Mucosa of descending colon (tissue), 3 donors: ENCODE results near the gene CRNKL1. TPM values are rescaled to one million over a fixed set of nuclear protein-coding genes. Genes with fewer than 3 reads are reported as not detected.
A peak's percentile ranks its signal among the peaks of the same experiment; 100 is the strongest.

ENCODE experiments used
- ATAC-seq: fragments of 200-7000 bp; cut with Tn5 transposase; one replicate; pipeline ENCODE4 v1.9.1; 2020; ENCODE audit warnings: mild to moderate bottlenecking, moderate library complexity
- DNase-seq, 3 donors: peaks; one replicate each; pipeline ENCODE4 v3.0.0-alpha.2; 2020
- H3K36me3 ChIP-seq: fragments of 200-600 bp; one replicate; pipeline ENCODE4 v1.8.0; 2021; ENCODE audit warnings: low read depth, mild to moderate bottlenecking
- H3K4me1 ChIP-seq: fragments of 200-600 bp; one replicate; pipeline ENCODE4 v1.8.0; 2021; ENCODE audit warnings: low read depth, mild to moderate bottlenecking
- H3K4me3 ChIP-seq: fragments of 200-600 bp; one replicate; pipeline ENCODE4 v1.8.0; 2021; ENCODE audit warnings: mild to moderate bottlenecking
- H3K9me3 ChIP-seq: fragments of 200-600 bp; one replicate; pipeline ENCODE4 v1.8.0; 2021; ENCODE audit warnings: mild to moderate bottlenecking
- intact Hi-C, 2 donors: fragments of 100-400 bp; cut with DNase I in 1 of 2; cut with micrococcal nuclease in 1 of 2; formaldehyde crosslinking; loops; one replicate each; pipeline versions ENCODE4 v1.11.0 to v1.11.1; 2022; cut with DNase I, micrococcal nuclease
- total RNA-seq, 3 donors: library from RNA; stranded (reverse); fragmentation: NEBNext Ultra II Directional in 2 of 3; extraction: Animal tissue kit (Norgen Biotek cat#: 25700) in 2 of 3; gene quantifications; one replicate each; pipeline versions ENCODE4 v1.2.1 to v1.2.4, GENCODE V29; 2021 to 2023
- TF ChIP-seq, protein P1 (sequence below): fragments of 200-600 bp; IDR thresholded peaks from one replicate; pipeline ENCODE4 v1.8.0; 2022; ENCODE audit warnings: antibody characterized with exemption, mild to moderate bottlenecking
- donor health status: DM: no; HTN: no; CAD: no; lungs with moderate emphysema.
- donor health status: DM: no; HTN: no; CAD: no.
- donor health status: DM: no; HTN: yes; CAD: no.

The CRNKL1 gene
- total RNA-seq, 3 donors from 2014 or later, result 18.2 to 25.1 (median 21.7) TPM

DNA sequence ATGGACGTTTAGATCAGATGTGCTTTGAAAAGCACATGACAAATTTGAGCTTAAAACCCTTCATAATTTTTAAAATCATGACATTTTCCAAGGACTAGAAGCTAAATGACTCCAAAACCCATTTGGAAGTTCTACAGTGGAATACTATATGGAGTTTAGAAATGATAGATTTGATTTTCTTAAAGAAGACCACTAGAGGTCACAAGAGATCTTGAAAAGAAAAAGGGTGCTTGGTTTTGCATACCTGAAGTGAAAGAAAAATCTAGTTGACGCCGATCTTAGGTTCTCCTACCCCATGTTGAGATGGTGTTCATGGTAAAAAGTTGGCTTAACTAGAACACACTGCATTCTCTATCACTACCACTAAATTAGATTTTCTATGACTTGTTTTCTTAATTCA lies 31.5 kb upstream of the CRNKL1 start:
- no peak overlapping the region for H3K4me3 ChIP-seq
- intact Hi-C loops, result no loop called here
- no peaks in the 10 kb centered on the region for H3K4me1 ChIP-seq
- ATAC-seq (peak; percentile 48), DNase-seq (no peak)
- no peaks in the 10 kb centered on the region for H3K36me3 ChIP-seq
- no peaks in the 10 kb centered on the region for H3K9me3 ChIP-seq
- TF ChIP-seq, protein P1, sequence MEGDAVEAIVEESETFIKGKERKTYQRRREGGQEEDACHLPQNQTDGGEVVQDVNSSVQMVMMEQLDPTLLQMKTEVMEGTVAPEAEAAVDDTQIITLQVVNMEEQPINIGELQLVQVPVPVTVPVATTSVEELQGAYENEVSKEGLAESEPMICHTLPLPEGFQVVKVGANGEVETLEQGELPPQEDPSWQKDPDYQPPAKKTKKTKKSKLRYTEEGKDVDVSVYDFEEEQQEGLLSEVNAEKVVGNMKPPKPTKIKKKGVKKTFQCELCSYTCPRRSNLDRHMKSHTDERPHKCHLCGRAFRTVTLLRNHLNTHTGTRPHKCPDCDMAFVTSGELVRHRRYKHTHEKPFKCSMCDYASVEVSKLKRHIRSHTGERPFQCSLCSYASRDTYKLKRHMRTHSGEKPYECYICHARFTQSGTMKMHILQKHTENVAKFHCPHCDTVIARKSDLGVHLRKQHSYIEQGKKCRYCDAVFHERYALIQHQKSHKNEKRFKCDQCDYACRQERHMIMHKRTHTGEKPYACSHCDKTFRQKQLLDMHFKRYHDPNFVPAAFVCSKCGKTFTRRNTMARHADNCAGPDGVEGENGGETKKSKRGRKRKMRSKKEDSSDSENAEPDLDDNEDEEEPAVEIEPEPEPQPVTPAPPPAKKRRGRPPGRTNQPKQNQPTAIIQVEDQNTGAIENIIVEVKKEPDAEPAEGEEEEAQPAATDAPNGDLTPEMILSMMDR, result no peak

DNA sequence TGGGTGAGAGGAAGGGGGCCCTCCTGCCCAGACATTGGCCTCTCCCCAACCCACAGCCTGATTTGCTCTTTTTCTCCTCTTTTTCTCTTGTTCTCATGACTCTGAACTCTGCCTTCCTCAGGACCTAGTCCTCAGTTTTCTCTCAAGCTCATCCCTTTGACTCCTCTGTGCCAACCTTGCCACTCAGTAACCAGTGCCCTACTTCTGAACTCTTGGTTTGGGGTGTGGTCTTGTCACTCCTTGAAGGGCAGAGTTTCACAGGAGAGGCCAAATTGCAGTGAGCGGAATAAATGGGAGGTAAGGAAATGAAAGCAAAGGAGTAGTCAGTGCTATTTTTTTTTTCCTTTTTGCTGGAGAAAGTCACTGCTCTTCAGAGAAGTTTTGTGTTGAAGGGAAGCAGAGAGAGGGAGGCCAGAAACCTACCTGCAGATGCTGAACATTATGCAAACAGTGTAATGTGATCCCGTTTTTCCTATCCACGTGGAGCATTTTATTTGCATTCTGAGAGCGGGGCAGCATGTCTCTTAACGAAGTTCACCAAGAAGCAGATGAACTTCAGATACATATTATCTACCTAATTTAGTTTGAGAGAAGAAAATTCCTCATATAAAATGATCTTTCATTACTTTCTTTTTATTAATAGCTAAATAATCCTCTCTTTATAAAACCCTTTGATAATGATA lies 27.0 kb upstream of the CRNKL1 start:
- Histone ChIP-seq H3K9me3 (no peaks in the 10 kb centered on the region), H3K4me1 (no peaks in the 10 kb centered on the region), H3K36me3 (no peaks in the 10 kb centered on the region), H3K4me3 (no peak overlapping the region)
- ATAC-seq, result peak; percentile 67
- TF ChIP-seq, protein P1, result no peak
- peak in 1 of 3 donors; percentile 45 for DNase-seq
- intact Hi-C loops, result no loop called here

DNA sequence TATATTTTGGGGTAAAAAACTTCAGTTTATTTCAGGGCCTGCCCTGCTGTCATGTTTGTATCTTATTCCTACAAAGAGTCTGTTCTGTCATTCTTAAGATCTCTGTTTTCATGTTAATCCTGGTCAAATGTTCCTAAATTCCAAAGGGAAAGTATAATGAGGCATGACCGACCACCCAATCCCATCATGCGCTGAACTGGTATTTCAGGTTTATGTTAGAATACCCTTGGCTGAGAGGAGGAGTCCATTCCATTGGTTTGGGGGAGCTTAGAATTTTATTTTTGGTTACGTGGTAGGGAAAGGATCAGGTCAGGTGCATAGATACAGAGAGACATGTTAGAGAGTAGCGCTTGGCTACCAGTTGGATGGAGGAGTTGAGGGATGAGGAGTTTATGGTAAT lies 25.8 kb upstream of the CRNKL1 start:
- intact Hi-C loops, result no loop called here
- H3K4me3 ChIP-seq, result no peak overlapping the region
- no peaks in the 10 kb centered on the region for H3K4me1 ChIP-seq
- DNase-seq (no peak), ATAC-seq (no peak)
- no peaks in the 10 kb centered on the region for H3K36me3 ChIP-seq
- TF ChIP-seq, protein P1, result no peak
- H3K9me3 ChIP-seq, result no peaks in the 10 kb centered on the region

DNA sequence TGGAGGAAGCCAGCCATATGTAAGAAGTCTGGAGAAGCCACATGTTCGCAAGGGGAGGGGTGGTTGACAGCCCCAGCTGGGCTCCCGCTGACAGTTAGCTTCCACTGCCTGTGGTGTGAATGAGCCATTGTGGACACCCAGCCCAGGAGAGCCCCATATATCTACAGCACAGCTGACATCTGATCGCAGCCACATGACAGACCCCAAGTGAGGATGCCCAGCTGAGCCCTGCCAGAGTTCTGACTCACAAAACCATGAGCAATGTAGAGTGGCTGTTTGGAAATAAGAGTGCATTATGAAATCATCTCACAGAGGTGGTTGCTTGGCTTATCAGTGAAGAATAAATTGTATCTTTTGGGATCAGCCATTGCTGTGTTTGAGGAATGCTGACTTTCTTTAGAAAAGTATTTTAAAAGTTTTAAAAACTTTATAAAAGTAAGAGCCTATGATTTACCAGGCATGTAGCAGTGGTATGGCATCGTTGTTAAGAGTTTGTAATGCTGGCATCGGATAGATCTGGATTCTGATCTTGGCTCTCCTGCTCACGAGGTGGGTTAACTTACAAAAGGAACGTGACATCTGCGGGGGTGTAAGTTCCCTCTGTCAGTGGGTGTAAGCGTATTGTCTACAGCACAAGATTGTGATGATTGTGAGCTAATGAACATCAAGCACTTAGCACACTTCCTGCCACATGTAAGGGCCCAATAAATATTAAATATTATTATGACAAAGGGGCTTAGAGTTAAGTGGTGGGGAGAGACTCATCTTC lies 24.2 kb upstream of the CRNKL1 start:
- intact Hi-C loops, result no loop called here

DNA sequence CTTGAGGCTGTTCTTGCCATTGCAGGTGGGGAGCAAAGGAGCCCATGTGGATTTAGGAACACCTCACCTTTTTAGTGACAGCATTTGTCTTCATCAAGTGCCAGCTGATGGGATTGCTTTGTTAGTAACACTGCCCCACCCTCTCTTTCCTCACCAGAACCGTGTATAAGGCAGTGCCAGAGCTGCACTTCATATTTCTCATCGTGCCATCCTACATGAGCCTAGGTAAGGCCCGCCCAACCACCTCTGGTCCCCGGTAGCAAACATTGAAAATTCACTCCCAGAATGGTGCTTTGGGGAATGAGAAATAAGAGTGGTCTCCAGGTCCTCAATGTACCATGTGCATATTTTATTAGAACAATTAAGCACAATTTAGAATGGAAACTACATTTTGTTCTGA lies 22.8 kb upstream of the CRNKL1 start:
- TF ChIP-seq, protein P1, result no peak
- no peaks in the 10 kb centered on the region for H3K9me3 ChIP-seq
- no peak for ATAC-seq
- H3K36me3 ChIP-seq, result no peaks in the 10 kb centered on the region
- no peaks in the 10 kb centered on the region for H3K4me1 ChIP-seq
- intact Hi-C loops, result no loop called here
- DNase-seq, result no peak
- no peak overlapping the region for H3K4me3 ChIP-seq

More for the DNA sequence above, 24.2 kb upstream of the CRNKL1 start:
- ATAC-seq, result no peak
- TF ChIP-seq, protein P1, result no peak
- Histone ChIP-seq H3K36me3 (no peaks in the 10 kb centered on the region), H3K4me1 (no peaks in the 10 kb centered on the region), H3K4me3 (no peak overlapping the region), H3K9me3 (no peaks in the 10 kb centered on the region)
- DNase-seq, result no peak
